ENCODE measurements around the gene SLC12A8.

SLC12A8 gene

DNA sequence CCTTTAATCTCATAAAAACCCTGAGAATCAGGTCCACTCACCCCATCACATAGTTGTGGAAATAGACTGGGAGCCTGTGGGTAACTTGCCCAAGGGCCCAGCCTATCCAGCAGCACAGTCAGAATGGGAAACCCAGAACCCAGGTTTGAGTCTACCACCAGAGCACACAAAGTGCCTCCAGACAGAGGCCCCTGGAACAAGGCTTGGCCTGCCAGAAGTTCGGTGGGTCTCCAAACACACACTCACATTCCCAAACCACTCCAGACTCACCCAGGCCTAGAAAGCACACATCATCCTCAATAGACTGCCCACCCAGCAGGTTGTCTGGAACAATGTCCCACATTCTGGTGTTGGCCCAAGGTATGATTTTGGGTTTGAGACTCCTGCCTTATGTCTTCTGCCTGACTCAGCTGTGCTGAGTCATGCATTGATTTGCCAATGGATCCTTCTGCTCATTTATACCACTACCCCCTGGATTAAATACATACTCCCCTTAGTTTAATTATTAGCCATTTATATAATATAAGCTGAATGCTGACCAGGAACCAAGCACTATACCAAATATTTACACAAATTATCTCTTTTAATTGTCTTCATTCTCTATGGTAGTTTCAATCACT, 4.5 kb downstream of the SLC12A8 start:
- DNase-seq (ENCODE audit: low read depth): no peak
- no peak overlapping the region for H3K4me3 ChIP-seq (ENCODE audit: low read depth, low read length)
- TF ChIP-seq POLR2A (IDR thresholded peaks at IDR 0.05; ENCODE audit: extremely low read depth, insufficient read length) (no peak), MYC (IDR thresholded peaks at IDR 0.05; ENCODE audit: low read depth, low read length) (no peak)
- TF ChIP-seq, protein P1, sequence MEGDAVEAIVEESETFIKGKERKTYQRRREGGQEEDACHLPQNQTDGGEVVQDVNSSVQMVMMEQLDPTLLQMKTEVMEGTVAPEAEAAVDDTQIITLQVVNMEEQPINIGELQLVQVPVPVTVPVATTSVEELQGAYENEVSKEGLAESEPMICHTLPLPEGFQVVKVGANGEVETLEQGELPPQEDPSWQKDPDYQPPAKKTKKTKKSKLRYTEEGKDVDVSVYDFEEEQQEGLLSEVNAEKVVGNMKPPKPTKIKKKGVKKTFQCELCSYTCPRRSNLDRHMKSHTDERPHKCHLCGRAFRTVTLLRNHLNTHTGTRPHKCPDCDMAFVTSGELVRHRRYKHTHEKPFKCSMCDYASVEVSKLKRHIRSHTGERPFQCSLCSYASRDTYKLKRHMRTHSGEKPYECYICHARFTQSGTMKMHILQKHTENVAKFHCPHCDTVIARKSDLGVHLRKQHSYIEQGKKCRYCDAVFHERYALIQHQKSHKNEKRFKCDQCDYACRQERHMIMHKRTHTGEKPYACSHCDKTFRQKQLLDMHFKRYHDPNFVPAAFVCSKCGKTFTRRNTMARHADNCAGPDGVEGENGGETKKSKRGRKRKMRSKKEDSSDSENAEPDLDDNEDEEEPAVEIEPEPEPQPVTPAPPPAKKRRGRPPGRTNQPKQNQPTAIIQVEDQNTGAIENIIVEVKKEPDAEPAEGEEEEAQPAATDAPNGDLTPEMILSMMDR (IDR thresholded peaks at IDR 0.05; ENCODE audit: low read depth, low read length): no peak
- TF ChIP-seq, protein P2, sequence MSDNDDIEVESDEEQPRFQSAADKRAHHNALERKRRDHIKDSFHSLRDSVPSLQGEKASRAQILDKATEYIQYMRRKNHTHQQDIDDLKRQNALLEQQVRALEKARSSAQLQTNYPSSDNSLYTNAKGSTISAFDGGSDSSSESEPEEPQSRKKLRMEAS (IDR thresholded peaks at IDR 0.05; ENCODE audit: low read depth, low read length): no peak

DNA sequence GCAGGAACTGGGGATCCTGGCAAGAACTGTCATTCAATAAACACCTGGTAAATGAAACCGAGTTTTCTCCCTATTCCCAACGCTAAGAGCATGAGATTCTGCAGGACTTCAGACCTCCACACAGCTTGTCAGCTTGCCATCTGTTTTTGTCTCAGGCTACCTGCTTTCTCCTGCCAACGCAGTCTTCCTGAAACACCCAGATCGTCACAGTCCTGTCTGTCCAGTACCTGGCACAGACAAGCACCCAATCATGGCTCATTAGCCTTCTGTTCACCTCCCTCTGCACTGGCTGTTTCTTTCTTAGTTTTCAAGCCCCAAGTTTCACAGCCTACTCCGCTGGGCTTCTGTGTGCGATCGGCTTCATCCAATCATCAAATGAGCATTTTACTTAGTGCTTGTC, 5.0 kb downstream of the SLC12A8 start:
- no peak for DNase-seq (ENCODE audit: low read depth)
- TF ChIP-seq, protein P1 (IDR thresholded peaks at IDR 0.05; ENCODE audit: low read depth, low read length): no peak
- TF ChIP-seq MYC (IDR thresholded peaks at IDR 0.05; ENCODE audit: low read depth, low read length) (no peak), POLR2A (IDR thresholded peaks at IDR 0.05; ENCODE audit: extremely low read depth, insufficient read length) (no peak)
- TF ChIP-seq, protein P2 (IDR thresholded peaks at IDR 0.05; ENCODE audit: low read depth, low read length): no peak
- H3K4me3 ChIP-seq (ENCODE audit: low read depth, low read length): no peak overlapping the region

DNA sequence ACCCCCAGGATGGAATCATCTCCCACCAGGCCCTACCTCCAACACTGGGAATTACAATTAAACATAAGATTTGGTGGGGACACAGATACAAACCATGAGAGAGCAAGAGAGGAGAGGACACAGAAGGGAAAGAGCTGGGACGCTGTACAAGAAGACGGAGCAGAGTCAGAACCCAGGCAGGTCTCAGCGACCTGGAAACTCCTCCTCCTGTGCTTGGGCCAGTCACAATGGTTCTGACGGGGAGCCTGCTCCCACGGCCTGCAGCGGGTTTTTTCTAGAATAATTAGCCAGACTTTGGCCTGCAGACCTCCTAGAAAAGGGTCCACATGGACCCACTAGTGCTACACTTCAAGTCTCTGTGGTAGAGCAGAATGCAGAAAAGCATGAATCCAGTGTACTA, 5.6 kb downstream of the SLC12A8 start:
- no peak overlapping the region for H3K4me3 ChIP-seq (ENCODE audit: low read depth, low read length)
- DNase-seq (ENCODE audit: low read depth): no peak
- TF ChIP-seq POLR2A (IDR thresholded peaks at IDR 0.05; ENCODE audit: extremely low read depth, insufficient read length) (no peak), MYC (IDR thresholded peaks at IDR 0.05; ENCODE audit: low read depth, low read length) (no peak)
- TF ChIP-seq, protein P1 (IDR thresholded peaks at IDR 0.05; ENCODE audit: low read depth, low read length): no peak
- TF ChIP-seq, protein P2 (IDR thresholded peaks at IDR 0.05; ENCODE audit: low read depth, low read length): no peak

DNA sequence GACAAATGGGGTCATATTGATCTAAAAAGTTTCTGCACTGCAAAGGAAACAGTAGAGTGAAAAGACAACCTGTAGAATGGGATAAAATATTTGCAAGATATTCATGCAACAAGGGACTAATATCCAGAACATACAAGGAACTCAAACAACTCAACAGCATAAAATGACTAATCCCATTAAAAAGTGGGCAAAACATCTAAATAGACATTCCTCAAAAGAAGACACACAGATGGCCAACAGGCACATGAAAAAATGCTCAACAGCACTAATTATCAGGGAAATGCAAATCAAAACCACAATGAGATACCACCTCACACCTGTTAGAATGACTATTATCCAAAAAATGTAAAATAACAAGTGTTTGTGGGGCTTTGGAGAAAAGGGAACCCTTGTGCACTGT, 8.8 kb downstream of the SLC12A8 start:
- H3K4me3 ChIP-seq (ENCODE audit: low read depth, low read length): no peak overlapping the region
- DNase-seq (ENCODE audit: low read depth): no peak
- TF ChIP-seq, protein P2 (IDR thresholded peaks at IDR 0.05; ENCODE audit: low read depth, low read length): no peak

DNA sequence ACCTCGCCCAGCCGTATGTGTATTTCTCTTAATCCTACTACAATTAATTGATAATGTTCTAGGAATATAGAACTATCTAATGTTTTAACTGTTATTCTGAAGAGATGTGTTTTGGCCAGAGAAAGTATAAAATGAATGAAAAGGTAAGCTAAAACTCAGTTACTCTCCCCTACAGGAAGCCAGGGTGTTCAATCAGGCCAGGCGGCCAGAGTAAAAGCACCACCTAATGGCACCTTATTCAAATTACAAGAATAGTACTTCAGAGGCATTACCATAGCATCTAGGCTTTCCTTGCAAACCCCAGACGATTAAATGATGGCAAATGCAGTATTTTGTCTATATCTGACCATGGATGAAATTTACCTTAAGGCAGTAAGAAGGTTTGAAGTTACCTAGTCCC, 10.4 kb downstream of the SLC12A8 start:
- TF ChIP-seq POLR2A (IDR thresholded peaks at IDR 0.05; ENCODE audit: extremely low read depth, insufficient read length): no peak
- TF ChIP-seq, protein P1 (IDR thresholded peaks at IDR 0.05; ENCODE audit: low read depth, low read length): peak; percentile 9
- H3K4me3 ChIP-seq (ENCODE audit: low read depth, low read length): no peak overlapping the region
- peak; percentile 42 for DNase-seq (ENCODE audit: low read depth)

DNA sequence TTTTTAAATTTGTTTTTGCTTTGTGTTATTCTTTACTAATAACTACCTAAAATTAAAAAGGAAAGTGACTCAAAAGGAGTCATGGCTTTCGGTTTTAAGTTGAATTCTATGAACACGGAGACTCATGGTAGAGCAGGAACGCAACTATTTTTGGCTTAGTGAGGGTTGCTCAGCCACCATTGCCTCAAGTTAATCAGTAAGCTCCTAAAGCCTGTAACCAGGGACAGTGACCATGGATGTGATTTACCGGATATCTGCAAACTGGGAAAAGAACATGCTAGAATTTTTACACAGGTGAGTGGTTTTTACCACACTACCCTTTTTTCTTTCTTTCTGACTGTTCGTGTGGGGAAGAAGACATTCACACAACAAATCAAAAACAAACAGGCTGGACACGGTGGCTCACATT, 11.8 kb downstream of the SLC12A8 start:
- TF ChIP-seq MYC (IDR thresholded peaks at IDR 0.05; ENCODE audit: low read depth, low read length): no peak
- TF ChIP-seq, protein P1 (IDR thresholded peaks at IDR 0.05; ENCODE audit: low read depth, low read length): no peak
- TF ChIP-seq POLR2A (IDR thresholded peaks at IDR 0.05; ENCODE audit: extremely low read depth, insufficient read length): no peak
- TF ChIP-seq, protein P2 (IDR thresholded peaks at IDR 0.05; ENCODE audit: low read depth, low read length): no peak
- no peak overlapping the region for H3K4me3 ChIP-seq (ENCODE audit: low read depth, low read length)
- no peak for DNase-seq (ENCODE audit: low read depth)
